Keratinocyte (primary cell): ENCODE data around the gene DSCAM.

Experiments
- EZH2 ChIP-seq: IDR thresholded peaks from one replicate; pipeline ENCODE4 v1.6.1; 2012; ENCODE audit warnings: inconsistent platforms, mild to moderate bottlenecking, low read length, moderate library complexity
- TF ChIP-seq, protein P1 (sequence below), 3 experiments: IDR thresholded peaks in 1 of 3; conservative IDR thresholded peaks in 1 of 3; optimal IDR thresholded peaks in 1 of 3; 2 replicates in 2 of 3; 3 replicates in 1 of 3; pipeline versions ENCODE3 to v1.5.1; 2011; ENCODE audit warnings: low read length in 3 of 3, mild to moderate bottlenecking in 3 of 3, moderate library complexity in 2 of 3, control low read depth in 1 of 3, inconsistent platforms in 1 of 3; ENCODE audit not compliant: insufficient read depth in 2 of 3; ENCODE audit errors: extremely low read depth in 1 of 3

DNA sequence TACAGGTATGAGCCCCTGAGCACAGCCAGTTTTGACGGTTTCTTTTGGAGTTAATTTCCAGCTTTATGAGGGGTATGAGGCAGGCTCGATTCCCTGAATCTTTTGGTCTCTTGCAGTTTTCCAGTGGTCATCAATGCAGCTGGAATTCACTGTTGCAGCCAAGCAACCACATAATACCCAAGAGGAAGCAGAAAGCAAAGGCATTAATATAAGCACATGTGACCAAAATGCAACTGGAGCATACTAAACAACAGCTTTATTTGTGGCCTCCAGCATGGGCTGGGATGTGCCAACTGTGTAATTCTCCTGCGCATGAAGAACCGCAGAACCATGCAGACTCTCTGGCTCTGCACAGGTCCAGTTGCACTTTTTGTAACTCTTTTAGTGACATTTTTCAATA, 33.0 kb downstream of the DSCAM start:
- TF ChIP-seq, protein P1, sequence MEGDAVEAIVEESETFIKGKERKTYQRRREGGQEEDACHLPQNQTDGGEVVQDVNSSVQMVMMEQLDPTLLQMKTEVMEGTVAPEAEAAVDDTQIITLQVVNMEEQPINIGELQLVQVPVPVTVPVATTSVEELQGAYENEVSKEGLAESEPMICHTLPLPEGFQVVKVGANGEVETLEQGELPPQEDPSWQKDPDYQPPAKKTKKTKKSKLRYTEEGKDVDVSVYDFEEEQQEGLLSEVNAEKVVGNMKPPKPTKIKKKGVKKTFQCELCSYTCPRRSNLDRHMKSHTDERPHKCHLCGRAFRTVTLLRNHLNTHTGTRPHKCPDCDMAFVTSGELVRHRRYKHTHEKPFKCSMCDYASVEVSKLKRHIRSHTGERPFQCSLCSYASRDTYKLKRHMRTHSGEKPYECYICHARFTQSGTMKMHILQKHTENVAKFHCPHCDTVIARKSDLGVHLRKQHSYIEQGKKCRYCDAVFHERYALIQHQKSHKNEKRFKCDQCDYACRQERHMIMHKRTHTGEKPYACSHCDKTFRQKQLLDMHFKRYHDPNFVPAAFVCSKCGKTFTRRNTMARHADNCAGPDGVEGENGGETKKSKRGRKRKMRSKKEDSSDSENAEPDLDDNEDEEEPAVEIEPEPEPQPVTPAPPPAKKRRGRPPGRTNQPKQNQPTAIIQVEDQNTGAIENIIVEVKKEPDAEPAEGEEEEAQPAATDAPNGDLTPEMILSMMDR (optimal IDR thresholded peaks at IDR 0.05 in 1 of 3, IDR thresholded peaks at IDR 0.05 in 1 of 3, conservative IDR thresholded peaks at IDR 0.05 in 1 of 3; ENCODE audit: extremely low read depth in 1 of 3, insufficient read depth in 2 of 3, low read length in 3 of 3) = no peak
- TF ChIP-seq EZH2 = no peak
